Kidney glomerular epithelial cell (primary cell): ENCODE data around the gene PRSS21.

Experiments
- DNase-seq: peaks from one replicate; lab custom pipeline; 2025; lab: John Stamatoyannopoulos, UW

The PRSS21 gene

DNA sequence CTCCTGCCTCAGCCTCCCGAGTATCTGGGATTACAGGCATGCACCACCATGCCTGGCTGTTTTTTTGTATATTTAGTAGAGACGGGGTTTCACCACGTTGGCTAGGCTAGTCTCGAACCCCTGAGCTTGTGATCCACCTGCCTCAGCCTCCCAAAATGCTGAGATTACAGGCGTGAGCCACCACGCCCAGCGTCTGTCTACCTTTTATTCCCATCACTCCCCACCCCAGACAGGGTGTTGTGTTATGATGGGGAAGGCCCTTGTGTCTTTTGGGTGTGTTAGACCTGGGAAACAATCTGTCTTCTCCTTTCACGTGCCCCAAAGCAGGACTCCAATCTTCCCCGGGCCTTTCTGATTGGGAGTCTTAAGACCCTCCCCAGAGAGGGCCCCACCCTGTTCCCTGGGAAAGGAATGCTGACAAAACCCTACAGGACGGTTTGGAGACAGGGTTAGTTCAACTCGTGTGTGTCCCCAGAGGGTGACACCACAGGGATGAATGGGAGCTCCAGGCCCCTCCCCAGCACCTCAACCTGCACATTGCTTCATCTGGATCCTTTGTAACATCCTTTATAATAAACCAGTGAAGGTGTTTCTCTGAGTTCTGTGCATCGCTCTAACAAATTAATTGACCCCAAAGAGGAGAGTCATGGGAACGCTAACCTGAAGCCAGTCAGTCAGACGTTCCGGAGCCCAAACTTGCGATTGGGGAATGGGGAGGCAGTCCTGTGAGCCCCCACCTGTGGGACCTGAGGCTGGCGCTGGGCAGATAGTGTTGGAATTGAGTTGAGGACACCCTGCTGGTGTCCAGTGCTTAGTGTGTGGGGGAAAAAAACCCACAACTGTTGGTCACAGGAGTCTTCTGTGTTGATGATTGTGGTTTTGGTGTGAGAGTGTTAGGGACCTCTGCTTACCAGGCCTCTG, 36.8 kb upstream of the PRSS21 start:
- DNase-seq, result no peak

- DNase-seq, result no peak
Observed at GRCh38 chr16:2782583-2783351, 34.3 kb upstream of the PRSS21 start.

GRCh38 chr16:2783581-2784357, 33.3 kb upstream of the PRSS21 start:
- DNase-seq, result no peak

DNA sequence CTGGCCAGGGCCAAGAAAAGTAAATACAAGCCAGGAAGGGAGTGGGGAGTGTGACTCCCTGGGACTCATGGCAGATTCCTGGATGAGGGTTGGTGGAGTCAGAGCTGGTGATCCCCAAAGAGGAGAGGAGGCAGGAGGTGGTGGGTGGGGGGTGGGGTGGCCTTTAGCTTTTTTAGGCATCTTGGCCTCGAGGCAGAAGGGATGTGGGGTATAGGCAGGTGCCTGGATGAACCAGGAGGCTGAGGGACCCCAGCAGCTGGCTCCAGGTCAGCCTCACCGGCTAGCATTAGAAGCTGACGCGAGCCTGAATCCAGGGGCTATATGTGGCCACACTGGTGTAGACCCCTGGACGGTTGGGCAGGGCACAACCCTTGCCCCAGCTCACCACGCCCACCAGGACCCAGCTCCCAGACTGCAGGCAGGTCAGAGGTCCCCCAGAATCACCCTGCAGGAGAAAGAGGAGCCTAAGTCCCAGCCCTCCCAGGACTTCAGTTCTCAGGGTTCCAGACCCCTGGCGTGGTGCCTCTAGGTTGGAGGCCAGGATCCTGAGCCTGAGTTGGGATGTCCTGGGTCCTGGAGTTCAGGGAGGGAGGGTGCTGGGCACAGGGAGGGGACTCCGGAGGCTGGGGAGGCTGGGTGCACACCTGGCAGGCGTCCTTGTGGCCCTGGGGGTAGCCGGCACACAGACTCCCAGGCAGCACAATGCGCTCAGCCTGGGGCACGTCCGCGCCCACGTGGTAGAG, 32.5 kb upstream of the PRSS21 start:
- no peak for DNase-seq

DNA sequence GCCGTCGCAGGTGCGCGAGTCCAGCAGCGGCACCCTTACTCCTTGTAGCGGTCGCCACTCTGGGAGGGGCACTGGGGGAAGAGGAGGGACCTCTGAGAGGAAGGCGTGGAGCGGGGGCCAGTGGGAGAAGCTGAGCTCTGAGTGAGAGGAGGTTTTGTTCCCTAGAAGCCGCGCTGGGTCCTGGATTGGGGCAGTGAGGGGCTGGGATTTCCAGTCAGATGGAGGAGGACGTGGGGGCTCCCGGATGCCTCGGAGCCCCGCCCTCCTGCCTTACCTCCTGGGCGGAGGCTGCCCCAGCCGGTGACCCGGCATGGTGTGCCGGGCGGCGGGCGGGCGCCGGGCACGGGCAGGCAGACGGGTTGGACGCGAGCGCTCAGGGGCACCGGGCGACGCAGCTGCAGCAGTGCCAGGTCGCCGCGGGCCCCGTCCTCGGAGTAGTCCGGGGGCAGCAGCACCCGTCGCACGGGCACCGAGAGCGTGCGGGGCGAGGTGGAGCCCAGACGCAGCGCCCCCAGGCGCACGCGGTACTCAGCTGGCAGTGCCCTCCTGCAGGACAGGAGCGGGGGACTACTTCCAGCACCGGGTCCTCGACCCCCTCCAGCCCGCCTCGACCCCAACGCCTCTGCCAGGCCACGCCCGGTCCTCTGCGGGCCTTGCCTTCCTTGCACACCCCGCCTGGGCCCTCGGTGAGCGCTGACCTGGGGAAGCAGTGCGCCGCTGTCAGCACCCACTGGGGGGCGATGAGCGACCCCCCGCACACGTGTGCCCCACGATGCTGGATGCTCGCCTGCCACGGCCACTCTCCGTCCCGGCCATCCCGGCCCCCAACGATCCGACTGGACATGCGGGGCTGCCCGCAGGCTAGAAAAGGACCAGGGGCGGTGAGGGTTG, 31.7 kb upstream of the PRSS21 start:
- no peak for DNase-seq

GRCh38 chr16:2786061-2786825, 30.8 kb upstream of the PRSS21 start:
- no peak for DNase-seq

- no peak for DNase-seq
Observed at GRCh38 chr16:2786826-2787151, 30.2 kb upstream of the PRSS21 start.

DNA sequence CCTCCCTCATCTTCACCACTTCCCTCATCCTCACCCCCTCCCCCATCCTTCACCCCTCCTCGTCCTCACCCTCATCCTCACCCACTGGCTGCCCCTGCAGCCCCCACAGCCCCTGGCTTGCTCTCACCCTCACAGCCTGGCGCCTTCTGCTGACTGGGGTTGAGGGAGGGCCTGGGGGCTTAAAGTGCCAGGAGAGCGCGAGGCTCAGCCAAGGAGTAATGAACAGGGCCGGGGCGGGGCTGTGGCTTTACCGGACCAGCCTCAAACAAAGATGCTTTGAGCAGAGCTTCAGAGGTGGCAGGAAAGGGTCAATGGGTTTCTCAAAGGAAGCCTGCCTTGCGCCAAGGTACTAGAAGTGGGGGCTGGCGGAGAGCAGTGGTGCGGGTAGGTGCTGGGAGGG, 29.6 kb upstream of the PRSS21 start, which contains the start of gene PRSS33:
PRSS33 (minus strand) TSS at position 155 of the 400 bp plus-strand sequence. CDS start 1,013 bp downstream, outside the sequence.
- DNase-seq, result no peak

DNA sequence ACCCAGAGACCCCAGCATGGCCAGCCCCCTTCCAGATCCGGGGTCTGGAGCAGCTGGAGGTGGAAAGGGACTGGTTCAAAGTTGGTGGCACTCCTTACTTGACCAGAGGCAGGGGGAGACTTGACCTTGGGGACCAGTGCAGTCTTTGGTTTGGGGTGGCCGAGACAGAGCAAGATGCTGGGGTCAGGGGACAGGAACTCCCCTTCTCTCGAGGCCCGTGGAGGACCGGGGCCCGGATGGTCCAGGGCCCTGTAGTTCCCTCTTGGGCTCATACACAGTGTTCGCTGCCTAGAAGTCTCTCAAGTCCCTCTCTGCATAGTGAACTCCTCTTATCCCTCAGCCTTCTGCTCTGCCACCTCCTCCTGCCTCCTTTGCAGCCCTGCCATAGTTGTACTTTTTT, 29.1 kb upstream of the PRSS21 start:
- DNase-seq, result no peak

DNA sequence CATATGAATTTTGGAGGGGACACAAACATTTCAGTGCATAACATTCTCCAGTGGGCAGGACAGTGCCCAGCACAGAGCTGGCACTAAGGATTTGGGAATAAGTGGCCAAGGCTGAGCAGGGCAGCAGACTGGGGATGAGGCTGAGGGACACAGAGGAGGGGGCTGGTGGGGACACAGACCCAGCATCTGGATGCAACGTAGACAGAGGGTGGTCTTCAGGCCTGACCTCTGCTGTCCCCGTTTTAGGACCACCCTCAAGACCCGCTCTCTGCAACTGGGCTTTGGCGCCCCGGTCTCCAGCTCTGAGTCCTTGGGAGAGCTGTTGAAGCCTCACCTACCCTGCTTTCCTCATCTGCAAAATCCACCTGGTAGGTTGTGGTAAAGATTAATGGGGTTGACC, 26.4 kb upstream of the PRSS21 start:
- no peak for DNase-seq

DNA sequence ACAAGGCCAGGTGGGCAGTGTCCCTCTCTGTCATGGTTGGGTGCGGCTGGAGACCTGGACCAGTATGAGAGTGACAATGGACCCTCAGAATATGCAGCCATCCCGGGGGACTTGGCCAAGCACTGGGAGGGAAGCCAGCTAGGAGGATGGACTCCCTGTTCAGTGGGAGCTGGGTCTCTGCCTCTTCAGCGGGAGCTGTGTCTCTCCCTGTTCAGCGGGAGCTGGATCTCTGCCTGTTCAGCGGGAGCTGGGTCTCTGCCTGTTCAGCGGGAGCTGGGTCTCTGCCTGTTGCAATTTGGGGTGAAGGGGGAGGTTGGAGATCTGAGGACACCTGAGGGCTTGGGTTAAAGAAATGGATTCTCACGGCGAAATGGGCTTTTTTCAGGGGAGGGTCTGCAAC, 25.9 kb upstream of the PRSS21 start:
- no peak for DNase-seq

GRCh38 chr16:2792940-2793339, 24.1 kb upstream of the PRSS21 start:
- no peak for DNase-seq

GRCh38 chr16:2795395-2796143, 21.5 kb upstream of the PRSS21 start:
- no peak for DNase-seq

GRCh38 chr16:2798723-2799204, 18.3 kb upstream of the PRSS21 start:
- no peak for DNase-seq

DNA sequence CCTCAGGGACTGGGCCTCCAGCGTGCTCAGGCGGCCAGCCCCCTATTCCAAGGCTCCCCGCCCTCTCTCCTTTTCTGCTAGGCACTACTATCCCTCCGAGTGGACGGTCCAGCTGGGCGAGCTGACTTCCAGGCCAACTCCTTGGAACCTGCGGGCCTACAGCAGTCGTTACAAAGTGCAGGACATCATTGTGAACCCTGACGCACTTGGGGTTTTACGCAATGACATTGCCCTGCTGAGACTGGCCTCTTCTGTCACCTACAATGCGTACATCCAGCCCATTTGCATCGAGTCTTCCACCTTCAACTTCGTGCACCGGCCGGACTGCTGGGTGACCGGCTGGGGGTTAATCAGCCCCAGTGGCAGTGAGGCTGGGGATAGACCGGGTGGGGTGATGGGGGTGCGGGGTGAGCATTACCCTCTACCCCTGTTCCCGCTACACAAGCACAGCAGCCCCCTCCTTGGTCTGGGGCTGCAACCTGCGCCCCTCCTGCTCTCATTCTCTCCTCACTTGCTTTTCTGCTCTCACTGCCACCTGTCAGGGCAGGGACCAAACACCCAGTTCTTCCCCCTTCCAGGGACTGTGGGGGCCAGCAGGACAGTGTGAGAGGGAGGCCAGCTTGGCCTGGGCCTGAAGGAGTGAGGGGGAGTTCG, 17.7 kb upstream of the PRSS21 start:
- DNase-seq, result no peak

- DNase-seq, result no peak
Observed at GRCh38 chr16:2799859-2800226, 17.2 kb upstream of the PRSS21 start.

- no peak for DNase-seq
Observed at GRCh38 chr16:2803545-2804195, 13.4 kb upstream of the PRSS21 start.

- DNase-seq, result no peak
Observed at GRCh38 chr16:2804728-2805127, 12.3 kb upstream of the PRSS21 start.
